Right renal pelvis (tissue), 4 donors: ENCODE measurements around the gene GNAZ. TPM values are rescaled to one million over a fixed set of nuclear protein-coding genes. Genes with fewer than 3 reads are reported as not detected.

Experiments used
- DNase-seq, 4 donors: peaks; one replicate each; pipeline ENCODE4 v3.0.0-alpha.2; 2013; ENCODE audit warnings: low read depth in 4 of 4, low spot score in 3 of 4, missing footprints in 1 of 4
- polyA plus RNA-seq, 4 donors: library from polyadenylated mRNA; unstranded; fragments of 120-200 nt; gene quantifications; one replicate each; pipeline ENCODE4 v1.2.1, GENCODE V29; 2013; ENCODE audit not compliant: insufficient read length in 4 of 4

GNAZ gene
- polyA plus RNA-seq, 4 donors = 5.6 to 6.4 (median 5.9) TPM

DNA sequence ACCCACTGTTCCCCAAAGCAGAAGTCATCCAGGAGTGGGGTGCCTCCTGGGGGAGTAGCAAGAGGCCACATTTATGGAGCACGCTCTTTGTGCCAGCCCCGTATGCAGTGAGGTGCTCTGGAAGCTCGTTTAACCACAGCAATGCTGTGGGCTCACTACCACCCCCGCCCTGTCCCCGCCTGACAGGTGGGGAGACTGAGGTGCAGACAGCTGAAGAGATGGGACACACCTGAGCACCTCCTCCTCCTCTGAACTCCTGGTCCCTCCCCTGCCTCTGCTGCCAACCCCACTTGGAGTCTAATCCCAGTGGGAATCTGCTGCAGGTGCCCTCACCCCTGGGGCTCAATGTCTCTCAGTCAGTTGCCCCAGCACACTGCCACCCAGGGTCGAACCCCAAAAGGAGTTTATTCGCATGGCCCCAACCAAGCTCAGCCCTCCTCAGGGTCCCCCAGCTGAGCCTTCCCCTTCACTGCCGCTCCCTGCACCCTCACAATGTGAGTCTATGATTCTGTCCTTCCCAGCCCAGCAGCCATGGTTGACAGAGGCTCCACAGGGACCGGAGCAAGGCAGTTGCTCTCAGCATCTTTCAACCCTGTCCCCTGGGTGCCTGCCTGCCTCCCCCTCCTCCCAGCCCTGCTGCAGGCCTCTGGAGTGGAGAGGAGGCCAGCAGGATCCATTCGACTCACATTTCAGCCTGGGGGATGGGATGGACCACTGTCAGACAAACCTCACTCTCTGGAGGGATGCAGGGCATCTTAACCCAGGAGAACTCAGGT is 96.7 kb downstream of the GNAZ start:
- DNase-seq = no peak

DNA sequence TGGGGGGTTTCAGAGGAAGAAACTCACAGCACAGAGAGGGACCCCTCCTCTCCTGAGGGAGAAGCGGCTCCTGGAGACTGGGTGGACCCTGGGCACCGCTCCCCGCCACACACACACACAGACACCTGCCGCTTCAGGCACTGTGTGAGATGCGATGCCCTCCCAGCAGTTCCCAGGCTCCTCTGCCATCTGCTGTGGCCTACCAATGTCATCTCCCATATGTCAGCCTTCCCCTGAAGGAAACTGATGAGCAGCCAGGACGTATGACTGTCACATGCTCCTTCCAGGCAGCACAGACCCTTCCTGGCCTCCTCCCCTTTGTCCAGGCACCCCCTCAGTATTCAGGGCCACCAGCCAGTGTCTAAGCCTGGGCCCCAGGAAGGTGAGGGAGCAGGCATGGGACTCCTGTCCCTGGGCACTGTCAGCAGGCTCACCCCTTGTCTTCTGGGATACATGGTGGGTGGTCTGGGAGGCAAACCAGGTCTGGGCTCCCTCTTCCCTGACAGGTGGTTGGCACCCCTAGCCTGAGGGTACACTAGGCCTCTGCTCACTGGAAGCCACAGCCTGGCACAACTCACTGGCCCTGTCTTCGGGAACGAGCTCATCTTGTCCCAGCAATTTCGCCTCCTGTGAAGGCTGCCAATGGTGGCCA is 98.2 kb downstream of the GNAZ start:
- no peak for DNase-seq

DNA sequence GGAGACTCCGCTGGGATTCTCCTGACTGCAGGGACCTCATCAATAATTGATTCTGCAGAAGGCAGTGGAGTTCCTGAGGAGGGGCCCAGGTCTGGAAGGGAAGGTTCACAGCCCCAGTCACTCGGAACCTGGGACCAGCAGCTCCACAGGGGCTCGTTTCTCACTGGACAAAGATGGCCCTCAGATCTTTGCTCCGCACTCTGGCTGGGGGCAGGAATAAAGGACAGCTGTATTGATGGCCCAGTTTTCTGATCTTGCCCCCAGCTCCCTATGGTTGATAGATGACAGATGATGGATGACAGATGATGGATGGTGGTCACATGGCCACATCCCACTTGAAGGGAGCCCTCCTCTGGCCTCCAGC is 98.7 kb downstream of the GNAZ start:
- DNase-seq = no peak

Other genes starting within 250 kb of the GNAZ start
- under 1 TPM in 2 of 4 donors, not detected in 2; 0.16 to 0.44 TPM for gene IGLL5, start 182.7 kb upstream of the GNAZ start, polyA plus RNA-seq
- gene RSPH14, start 71.5 kb downstream of the GNAZ start, polyA plus RNA-seq = 10 to 100 TPM in 3 of 4 donors, 1 to 10 TPM in 1; 8.1 to 10.8 (median 10.1) TPM
- 10 to 100 TPM; 15.9 to 17.2 (median 16.5) TPM for gene RAB36, start 75.0 kb downstream of the GNAZ start, polyA plus RNA-seq
- 10 to 100 TPM; 46.1 to 60.0 (median 51.6) TPM for gene BCR, start 110.0 kb downstream of the GNAZ start, polyA plus RNA-seq